ENCODE data around the gene ACCS.
A peak's percentile ranks its signal among the peaks of the same experiment; 100 is the strongest.

Gene ACCS

DNA sequence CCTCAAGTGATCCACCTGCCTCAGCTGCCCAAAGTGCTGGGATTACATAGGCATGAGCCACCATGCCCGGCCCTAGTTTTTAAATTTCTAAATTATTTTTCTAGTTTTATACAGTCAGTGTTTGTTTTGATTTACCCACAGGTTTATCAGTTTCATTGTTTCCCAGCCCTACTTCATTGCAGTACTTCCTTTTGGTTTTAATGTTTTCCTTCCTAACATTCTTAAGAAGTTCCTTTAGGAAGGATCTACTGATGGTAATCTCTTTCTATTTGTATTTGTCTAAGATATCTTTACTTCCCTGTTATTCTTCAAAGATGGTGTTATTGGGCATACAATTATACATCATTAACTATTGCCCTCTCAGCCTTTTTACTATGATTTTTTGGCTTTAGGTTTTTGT lies 24.5 kb downstream of the ACCS start:
- no peak for DNase-seq (ENCODE audit: low read depth)

- peak; percentile 74 for DNase-seq (ENCODE audit: low read depth)
Observed at GRCh38 chr11:44094260-44094868, 28.3 kb downstream of the ACCS start.

GRCh38 chr11:44095506-44096359 lies 29.7 kb downstream of the ACCS start, which contains the start of gene EXT2:
TSS of gene EXT2 (plus strand) at chr11:44095678. CDS start at chr11:44107713, 12,035 bp downstream.
- peak; percentile 72 for DNase-seq (ENCODE audit: low read depth)

DNA sequence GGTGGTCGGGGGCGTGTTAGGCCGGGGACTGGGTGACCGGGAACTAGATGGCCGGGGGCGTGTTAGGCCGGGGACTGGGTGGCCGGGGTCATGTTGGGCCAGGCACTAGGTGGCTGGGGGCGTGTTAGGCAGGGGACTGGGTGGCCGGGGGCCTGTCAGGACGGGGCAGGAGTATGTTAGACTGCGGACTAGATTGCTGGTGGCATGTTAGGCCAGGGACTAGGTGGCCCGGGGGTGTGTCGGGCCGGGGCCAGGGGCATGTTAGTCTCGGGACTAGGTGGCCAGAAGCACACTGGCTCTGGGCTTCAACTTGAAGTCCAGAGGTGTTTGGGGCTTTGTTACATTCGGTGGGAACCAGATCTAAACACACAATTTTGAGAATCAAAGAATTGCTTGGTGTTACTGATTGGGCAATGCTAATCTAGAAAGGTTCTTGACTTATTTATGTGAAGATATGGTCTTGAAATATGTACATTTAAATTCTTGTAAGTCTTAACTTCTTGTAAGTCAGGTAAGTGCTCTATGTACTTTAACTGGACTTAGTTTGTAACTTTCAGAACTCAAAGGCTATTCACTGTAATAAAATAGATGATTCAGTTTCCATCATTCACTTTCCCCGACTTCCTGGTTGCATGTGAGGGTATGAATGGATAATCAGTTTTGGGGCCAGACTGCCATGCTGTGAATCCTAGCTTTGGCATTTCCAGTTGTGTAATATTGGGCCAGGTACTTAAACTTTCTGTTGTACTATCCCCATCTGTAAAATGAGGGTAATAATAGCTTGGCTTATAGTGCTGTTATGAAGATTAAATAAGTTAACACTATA lies 30.5 kb downstream of the ACCS start:
- DNase-seq (ENCODE audit: low read depth): no peak

GRCh38 chr11:44097821-44098220 lies 31.8 kb downstream of the ACCS start:
- DNase-seq (ENCODE audit: low read depth): no peak

DNA sequence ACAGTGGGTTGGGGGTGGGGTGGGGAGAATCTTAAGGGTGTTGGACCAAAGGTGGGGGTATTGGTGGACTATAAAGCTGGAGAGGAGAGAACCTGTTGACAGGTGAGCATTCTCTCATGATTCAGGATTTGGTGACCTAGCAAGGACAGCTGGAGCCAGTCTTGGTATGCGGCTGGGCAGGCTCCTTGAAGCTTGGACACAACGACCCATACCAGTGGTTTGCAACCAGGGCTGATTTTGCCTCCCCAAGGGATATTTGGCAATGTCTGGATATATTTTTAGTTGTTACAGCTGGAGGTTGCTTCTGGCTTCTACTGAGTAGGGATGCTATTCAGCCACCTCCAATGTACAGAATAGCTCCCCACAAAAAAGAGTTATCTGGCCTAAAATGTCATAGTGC lies 35.0 kb downstream of the ACCS start:
- DNase-seq (ENCODE audit: low read depth): no peak

DNA sequence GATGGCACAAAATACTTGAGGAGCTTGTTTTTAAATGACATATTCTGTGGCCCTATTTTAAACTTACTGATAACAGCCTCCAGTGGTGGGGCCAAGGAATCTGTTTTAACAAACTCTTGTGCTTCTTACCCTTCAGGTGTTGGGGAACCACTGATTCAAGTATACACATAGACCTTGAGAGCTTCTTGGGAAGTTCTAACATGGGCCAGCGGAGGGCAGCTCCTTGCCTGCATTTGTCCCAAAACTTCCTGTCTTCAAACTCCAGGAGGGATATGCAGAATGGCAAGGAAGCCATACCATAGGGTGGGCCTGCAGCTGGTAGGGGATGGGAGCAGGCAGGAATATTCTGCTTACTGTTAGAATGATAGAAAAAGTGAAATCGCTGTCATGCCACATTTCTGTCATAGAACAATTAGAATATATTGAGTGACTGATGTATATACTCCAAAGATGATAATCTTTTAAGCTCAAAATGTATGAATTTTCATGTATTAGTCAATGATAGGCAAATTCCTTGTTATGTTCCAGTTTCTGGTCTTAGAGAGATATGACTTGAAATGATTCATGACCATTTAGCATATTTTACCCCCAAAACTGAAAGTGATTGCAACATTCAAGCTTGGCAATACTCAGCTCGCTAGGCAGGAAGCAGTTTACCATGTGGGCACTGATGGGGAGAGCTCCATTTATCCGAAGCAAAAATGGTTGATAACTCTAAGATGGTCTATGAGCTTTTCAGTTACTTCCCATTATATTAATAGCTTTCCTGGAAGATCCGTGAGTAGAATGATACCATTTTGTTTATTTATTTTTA lies 38.6 kb downstream of the ACCS start:
- DNase-seq (ENCODE audit: low read depth): no peak

GRCh38 chr11:44108260-44108659 lies 42.2 kb downstream of the ACCS start:
- no peak for DNase-seq (ENCODE audit: low read depth)

GRCh38 chr11:44110231-44110679 lies 44.2 kb downstream of the ACCS start:
- DNase-seq (ENCODE audit: low read depth): peak; percentile 22

GRCh38 chr11:44112091-44112821 lies 46.2 kb downstream of the ACCS start:
- DNase-seq (ENCODE audit: low read depth): peak; percentile 41

- no peak for DNase-seq (ENCODE audit: low read depth)
Observed at GRCh38 chr11:44113018-44113417, 46.9 kb downstream of the ACCS start.

DNA sequence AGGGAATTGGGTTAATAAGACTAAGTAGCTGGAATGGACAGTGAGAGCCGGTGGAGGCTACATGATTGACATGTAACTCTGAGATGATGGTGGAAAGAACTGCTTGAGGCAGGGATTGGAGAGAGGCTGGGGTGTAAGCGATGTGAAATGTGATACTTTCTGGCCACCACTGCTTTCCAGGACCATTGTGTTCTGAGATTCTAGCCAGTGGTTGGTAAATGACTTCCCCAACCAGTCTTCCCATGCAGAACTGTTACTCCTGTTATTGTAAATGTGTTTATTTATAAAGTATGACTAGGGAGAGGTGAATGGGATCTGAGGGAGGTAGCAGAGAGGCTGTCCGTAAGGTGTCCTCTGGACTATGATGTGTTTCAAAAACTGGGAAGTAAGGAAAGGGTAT lies 47.5 kb downstream of the ACCS start:
- no peak for DNase-seq (ENCODE audit: low read depth)

DNA sequence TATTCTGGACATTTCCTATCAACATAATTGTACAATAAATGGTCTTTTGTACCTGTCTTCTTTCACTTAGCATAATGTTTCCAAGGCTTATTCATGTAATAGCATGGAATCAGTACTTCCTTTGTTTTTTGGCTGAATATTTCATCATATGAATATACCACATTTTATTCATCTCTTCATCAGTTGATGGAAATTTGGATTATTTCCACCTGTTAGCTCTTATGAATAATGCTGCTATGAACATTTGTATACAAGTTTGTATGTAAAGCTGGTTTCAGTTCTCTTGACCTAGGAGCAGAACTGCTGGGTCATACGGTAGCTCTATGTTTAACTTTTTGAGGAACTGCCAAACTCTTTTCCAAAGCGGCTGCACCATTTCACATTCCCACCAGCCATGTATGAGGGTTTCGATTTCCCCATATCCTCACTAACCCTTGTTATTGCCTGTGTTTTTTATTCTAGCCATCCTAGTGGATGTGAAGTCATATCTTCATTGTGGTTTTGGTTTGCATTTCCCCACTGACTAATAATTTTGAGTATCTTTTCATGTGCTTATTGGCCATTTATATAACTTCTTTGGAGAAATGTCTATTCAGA lies 50.3 kb downstream of the ACCS start:
- DNase-seq (ENCODE audit: low read depth): no peak

GRCh38 chr11:44120169-44120568 lies 54.1 kb downstream of the ACCS start:
- DNase-seq (ENCODE audit: low read depth): no peak

DNA sequence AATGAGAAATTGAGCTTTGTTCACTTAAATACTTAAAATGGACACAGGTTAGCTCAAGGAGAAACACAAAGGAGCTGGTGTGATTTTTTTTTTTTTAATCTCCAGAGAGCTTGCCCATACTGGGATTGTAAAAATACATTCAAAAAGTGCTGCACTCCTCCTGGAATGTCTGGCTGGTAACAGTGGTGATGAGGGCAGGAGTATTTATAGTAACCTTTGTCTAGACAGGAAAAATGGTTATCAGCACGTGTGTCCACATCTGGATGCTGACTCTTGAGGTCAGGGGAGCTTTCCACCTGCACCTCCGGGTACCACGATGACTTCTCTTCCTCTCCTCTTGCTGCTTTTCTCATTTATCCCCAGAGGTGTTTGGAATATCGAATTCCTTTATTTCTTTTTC lies 59.5 kb downstream of the ACCS start:
- no peak for DNase-seq (ENCODE audit: low read depth)

DNA sequence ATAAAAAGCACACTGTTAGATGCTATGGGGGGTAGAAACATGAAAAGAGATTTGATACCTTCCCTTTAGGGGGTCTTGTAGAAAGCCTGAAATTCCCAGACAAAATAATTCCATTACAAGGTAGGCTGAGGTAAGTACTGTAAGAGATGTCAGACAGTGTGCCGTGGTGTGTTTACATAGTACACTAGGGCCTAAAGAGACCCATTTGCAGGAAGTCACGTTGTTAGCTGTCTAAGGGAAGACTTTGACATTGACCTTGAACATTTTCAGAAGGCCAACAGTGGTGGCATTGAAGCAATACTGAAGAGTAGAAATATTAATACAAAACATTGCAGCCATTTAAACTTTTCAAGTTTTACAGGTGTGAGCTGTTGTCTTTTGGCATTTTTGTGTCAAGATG lies 60.2 kb downstream of the ACCS start:
- DNase-seq (ENCODE audit: low read depth): no peak

DNA sequence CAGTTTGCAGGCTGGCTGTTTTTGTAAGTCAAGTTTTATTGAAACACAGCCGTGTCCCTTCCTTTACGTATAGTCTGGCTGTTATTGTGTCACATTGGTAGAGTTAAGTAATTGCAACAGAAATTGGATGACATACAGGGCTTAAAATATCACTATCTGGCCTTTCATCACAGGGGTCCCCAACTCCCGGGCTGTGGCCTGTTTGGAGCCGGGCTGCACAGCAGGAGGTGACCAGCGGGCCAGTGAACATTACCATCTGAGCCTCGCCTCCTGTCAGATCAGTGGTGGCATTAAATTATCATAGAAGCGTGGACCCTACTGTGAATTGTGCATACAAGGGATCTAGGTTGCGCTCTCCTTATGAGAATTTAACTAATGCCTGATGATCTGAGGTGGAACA lies 61.1 kb downstream of the ACCS start:
- no peak for DNase-seq (ENCODE audit: low read depth)

DNA sequence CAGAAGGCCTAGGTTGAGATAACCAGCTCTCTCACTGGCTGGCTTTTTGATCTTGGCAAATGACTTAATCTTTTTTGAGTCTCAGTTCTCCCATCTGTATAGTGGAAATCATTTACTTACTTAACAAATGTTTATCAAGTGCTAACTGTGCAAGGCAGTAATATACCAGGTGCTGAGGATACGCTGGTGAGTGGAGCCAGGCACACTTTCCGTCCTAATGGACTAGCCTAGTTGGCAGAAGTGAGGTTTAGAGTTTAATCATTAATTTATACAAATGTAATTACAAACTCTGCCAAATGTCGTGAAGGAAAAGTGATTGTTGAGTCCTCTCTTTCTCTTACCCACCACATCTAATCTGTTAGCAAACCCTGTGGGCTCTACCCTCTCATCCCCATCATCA lies 62.7 kb downstream of the ACCS start:
- no peak for DNase-seq (ENCODE audit: low read depth)

DNA sequence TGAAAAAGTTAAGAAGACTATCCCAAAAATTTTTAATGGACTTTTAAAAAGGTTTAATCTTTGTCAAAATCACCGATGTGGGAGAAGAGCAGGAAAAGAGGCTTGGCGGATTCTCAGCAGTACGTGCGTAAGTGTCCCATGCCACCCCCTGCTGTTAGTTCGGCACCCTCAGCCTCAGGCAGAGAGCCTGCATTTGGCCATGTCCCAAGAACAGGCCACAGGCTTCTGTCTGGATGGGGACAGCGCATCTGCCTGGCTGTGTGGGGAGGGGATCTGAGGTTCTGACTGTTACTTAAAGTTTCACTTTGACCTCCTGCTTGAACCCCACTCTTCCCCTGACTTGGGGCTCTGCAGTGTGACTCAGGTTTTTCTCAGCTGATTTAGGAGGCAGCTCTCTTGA lies 64.7 kb downstream of the ACCS start:
- DNase-seq (ENCODE audit: low read depth): no peak

DNA sequence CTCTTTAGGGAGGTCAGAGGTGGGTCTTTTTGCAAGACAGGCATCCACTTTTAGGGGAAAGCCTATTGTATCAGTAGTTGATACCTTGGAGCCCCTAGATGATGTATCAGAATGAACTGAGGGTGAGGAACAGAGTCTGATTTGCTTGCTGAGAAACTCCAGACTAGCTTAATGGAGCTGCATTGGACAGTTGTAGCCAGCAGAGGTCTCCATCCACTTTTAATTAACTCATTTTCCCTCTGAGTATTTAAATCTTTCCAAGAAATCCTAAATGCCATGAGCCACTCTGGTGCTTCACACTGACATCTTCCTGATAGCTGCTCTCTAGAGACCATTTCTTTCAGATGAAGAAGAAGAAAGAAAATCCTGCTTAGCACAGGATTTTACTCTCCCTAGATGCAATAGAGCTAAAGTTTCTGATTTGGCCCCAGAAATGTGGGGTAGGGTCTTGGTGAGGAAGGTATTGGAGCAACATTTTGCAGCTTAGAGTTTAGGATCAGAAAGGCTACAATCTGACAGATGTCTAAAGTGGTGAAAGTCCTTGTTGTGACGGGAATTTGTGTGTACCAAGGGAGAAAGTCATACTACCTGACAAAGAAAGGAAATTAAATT lies 67.4 kb downstream of the ACCS start:
- peak; percentile 38 for DNase-seq (ENCODE audit: low read depth)
